Measurements from ENCODE around the gene PGGT1B. TPM values are rescaled to one million over a fixed set of nuclear protein-coding genes. Genes with fewer than 3 reads are reported as not detected.
A peak's percentile ranks its signal among the peaks of the same experiment; 100 is the strongest.

PGGT1B gene
- total RNA-seq, 4 donors from 2014 or later = 2.3 to 35.5 (median 19.3) TPM

- H3K36me3 ChIP-seq = no peaks in the 10 kb centered on the region
- no peaks in the 10 kb centered on the region for H3K9me3 ChIP-seq
- H3K27ac ChIP-seq = no peak overlapping the region
- no peak for TF ChIP-seq POLR2A (IDR thresholded peaks at IDR 0.05)
- TF ChIP-seq CTCF (IDR thresholded peaks at IDR 0.05) = no peak
- no peak for DNase-seq
- intact Hi-C loops (cut with DNase I; ENCODE audit: low total_unique reads) = no loop called here
- peaks cover 0 to 20% of the 10 kb centered on the region in 2 donors for H3K27me3 ChIP-seq
- H3K4me3 ChIP-seq = no peak overlapping the region
- H3K4me1 ChIP-seq = no peaks in the 10 kb centered on the region
Measured at GRCh38 chr5:115186794-115187193, 75.9 kb downstream of the PGGT1B start.

- no peak overlapping the region for H3K27ac ChIP-seq
- peaks cover 0 to 6% of the 10 kb centered on the region in 2 donors for H3K4me1 ChIP-seq
- H3K9me3 ChIP-seq = no peaks in the 10 kb centered on the region
- H3K4me3 ChIP-seq = no peak overlapping the region
- peaks cover 14 to 40% of the 10 kb centered on the region in 2 donors for H3K27me3 ChIP-seq
- intact Hi-C loops (cut with DNase I; ENCODE audit: low total_unique reads) = no loop called here
- no peaks in the 10 kb centered on the region for H3K36me3 ChIP-seq
- no peak for DNase-seq
- TF ChIP-seq CTCF (IDR thresholded peaks at IDR 0.05) = no peak
- TF ChIP-seq POLR2A (IDR thresholded peaks at IDR 0.05) = no peak
Measured at GRCh38 chr5:115184770-115185169, 77.9 kb downstream of the PGGT1B start.

- intact Hi-C loops (cut with DNase I; ENCODE audit: low total_unique reads) = no loop called here
- H3K27me3 ChIP-seq = peaks cover 21 to 50% of the 10 kb centered on the region in 2 donors
Measured at GRCh38 chr5:115181757-115182156, 80.9 kb downstream of the PGGT1B start.

GRCh38 chr5:115180165-115180709 is 82.4 kb downstream of the PGGT1B start:
- TF ChIP-seq POLR2A (IDR thresholded peaks at IDR 0.05) (no peak), CTCF (IDR thresholded peaks at IDR 0.05) (no peak)
- Histone ChIP-seq H3K4me3 (peak overlapping the region; percentile 20 to 42), H3K36me3 (no peaks in the 10 kb centered on the region), H3K27me3 (peaks cover 21 to 50% of the 10 kb centered on the region in 2 donors), H3K4me1 (peaks cover 0 to 11% of the 10 kb centered on the region in 2 donors), H3K9me3 (no peaks in the 10 kb centered on the region), H3K27ac (no peak overlapping the region)
- intact Hi-C loops (cut with DNase I; ENCODE audit: low total_unique reads) = no loop called here
- DNase-seq = peak in 1 of 2 donors; percentile 18

More at GRCh38 chr5:115181757-115182156, 80.9 kb downstream of the PGGT1B start:
- Histone ChIP-seq H3K4me3 (no peak overlapping the region), H3K4me1 (peaks cover 0 to 11% of the 10 kb centered on the region in 2 donors), H3K27ac (no peak overlapping the region), H3K36me3 (no peaks in the 10 kb centered on the region), H3K9me3 (no peaks in the 10 kb centered on the region)
- TF ChIP-seq CTCF (IDR thresholded peaks at IDR 0.05) (no peak), POLR2A (IDR thresholded peaks at IDR 0.05) (no peak)
- no peak for DNase-seq

- no peak overlapping the region for H3K27ac ChIP-seq
- peak overlapping the region; percentile 20 to 42 for H3K4me3 ChIP-seq
- peaks cover 0 to 11% of the 10 kb centered on the region in 2 donors for H3K4me1 ChIP-seq
- peak in 1 of 2 donors; percentile 17 for DNase-seq
- TF ChIP-seq CTCF (IDR thresholded peaks at IDR 0.05) = no peak
- no peak for TF ChIP-seq POLR2A (IDR thresholded peaks at IDR 0.05)
- H3K9me3 ChIP-seq = no peaks in the 10 kb centered on the region
- no peaks in the 10 kb centered on the region for H3K36me3 ChIP-seq
- intact Hi-C loops (cut with DNase I; ENCODE audit: low total_unique reads) = no loop called here
- H3K27me3 ChIP-seq = peaks cover 21 to 50% of the 10 kb centered on the region in 2 donors
Measured at GRCh38 chr5:115179394-115180164, 83.1 kb downstream of the PGGT1B start.

Data from uterus (tissue), 4 donors.